Glomerular endothelial cell (primary cell): Measurements from ENCODE around the gene LFNG. TPM values are rescaled to one million over a fixed set of nuclear protein-coding genes. Genes with fewer than 3 reads are reported as not detected.

ENCODE experiments used
- DNase-seq: peaks from one replicate; pipeline ENCODE4 v3.0.0-alpha.2; 2011; ENCODE audit warnings: low read depth, low spot score; ENCODE audit errors: extremely low read depth
- total RNA-seq: library from RNA; depleted of rRNA; stranded (reverse); fragments of >200 nt; gene quantifications from 2 replicates; pipeline ENCODE4 v1.2.3, GENCODE V29; 2015

The LFNG gene
- total RNA-seq, 1 donor from 2014 or later, result 14.8 TPM

GRCh38 chr7:2482725-2483451, 36.7 kb upstream of the LFNG start:
- no peak for DNase-seq

- no peak for DNase-seq
Measured at GRCh38 chr7:2483494-2483893, 36.1 kb upstream of the LFNG start.

DNA sequence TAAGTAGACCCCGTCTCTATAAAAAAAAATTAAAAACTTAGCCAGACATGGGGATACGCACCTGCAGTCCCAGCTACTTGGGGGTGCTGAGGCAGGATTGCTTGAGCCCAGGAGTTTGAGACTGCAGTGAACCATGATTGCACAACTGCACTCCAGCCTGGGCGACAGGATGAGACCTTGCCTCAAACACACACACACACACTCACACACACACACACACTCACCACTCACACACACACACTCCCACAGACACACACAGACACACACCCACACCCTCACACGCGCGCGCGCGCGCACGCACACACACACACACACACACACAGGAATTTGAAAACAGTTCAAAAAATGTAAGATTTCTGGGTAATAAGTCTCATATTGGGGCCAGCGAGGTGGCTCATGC, 34.7 kb upstream of the LFNG start:
- DNase-seq, result no peak

DNA sequence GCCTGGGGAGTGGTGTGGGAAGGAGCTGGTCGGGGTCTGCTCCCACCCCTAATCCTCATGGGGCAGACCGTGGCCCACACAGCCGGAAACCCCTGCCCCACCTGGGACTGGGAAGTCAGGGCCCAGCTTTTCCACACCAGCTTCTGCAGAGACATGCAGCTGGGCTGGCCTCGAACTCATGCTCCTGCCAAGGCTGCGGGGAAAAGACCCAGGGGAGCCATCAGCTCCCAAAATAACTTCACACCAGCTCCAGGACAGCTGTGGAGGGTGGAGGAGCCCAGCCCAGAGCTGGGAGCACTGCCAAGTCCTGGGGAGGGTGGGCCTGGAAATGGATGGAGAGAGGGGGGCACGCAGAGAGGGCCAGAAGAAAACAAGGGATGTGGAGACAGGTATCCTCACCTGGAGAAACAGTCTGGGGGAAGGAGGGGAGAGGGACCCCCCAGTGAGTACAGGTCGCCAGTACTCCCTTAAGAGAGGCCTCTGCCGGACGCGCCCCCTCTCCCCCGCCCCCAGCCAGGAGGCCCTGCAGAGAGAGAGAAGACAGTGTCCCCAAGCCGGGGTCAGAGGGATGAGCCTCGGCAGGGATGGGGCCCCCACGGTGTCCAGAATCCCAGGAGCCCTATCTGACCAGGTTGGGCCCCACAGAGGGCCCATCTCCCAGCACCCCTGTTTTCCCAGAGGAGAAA, 31.8 kb upstream of the LFNG start:
- DNase-seq, result no peak

- no peak for DNase-seq
Measured at GRCh38 chr7:2488272-2488645, 31.3 kb upstream of the LFNG start.

DNA sequence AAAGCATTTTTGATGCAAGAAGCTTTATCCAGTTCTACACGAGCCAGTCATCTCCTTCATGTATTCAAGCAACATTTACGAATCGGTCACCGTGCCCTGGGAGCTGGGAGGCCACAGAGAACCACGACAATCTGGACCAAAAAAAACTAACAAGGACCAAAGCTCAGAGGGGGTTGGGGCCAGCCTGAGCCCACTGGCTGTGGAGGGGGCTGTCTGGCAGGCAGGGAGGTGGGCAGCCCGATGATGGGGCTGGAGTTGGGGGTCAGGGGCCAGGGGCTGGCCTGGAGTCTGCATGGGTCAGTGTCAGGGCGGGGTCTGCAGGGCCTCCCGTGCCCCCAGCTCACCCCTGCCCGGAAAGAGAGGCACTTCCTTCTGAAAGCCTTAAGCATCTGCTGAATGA, 30.9 kb upstream of the LFNG start:
- DNase-seq, result no peak

DNA sequence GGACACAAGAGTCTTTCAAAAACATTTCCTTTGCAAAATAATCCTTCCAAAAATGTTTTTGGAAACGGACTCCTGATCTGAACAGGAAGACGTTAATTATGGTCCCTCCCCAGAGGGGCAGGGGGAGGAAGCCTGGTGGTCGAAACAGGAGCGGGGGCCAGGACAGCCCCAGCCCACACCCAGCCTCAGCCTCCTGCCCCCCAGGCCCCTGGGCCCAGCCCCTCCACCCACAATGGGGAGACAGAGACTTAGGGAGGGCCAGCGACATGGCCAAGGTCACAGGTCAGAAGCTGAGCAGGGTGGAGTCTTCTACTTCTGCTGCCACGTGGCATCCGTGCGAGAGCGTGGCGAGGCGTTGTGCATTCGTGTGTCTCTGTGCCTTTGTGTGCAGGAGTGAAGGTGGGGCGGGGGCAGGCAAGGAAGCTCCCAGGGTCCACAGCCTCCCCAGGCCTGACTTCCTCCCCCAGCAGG, 29.4 kb upstream of the LFNG start:
- no peak for DNase-seq

DNA sequence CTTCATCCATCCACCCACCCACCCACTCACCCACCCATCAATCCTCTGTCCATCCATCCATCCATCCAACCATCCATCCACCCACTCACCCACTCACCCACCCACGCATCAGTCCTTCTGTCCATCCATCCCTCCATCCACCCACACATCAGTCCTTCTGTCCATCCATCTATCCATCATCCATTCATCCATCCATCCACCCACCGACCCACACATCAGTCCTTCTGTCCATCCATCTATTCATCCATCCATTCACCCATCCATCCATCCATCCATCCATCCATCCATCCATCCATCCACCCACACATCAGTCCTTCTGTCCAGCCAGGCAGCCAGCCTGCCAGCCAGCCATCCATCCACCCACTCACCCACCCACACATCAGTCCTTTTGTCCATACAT, 27.5 kb upstream of the LFNG start:
- DNase-seq, result no peak

DNA sequence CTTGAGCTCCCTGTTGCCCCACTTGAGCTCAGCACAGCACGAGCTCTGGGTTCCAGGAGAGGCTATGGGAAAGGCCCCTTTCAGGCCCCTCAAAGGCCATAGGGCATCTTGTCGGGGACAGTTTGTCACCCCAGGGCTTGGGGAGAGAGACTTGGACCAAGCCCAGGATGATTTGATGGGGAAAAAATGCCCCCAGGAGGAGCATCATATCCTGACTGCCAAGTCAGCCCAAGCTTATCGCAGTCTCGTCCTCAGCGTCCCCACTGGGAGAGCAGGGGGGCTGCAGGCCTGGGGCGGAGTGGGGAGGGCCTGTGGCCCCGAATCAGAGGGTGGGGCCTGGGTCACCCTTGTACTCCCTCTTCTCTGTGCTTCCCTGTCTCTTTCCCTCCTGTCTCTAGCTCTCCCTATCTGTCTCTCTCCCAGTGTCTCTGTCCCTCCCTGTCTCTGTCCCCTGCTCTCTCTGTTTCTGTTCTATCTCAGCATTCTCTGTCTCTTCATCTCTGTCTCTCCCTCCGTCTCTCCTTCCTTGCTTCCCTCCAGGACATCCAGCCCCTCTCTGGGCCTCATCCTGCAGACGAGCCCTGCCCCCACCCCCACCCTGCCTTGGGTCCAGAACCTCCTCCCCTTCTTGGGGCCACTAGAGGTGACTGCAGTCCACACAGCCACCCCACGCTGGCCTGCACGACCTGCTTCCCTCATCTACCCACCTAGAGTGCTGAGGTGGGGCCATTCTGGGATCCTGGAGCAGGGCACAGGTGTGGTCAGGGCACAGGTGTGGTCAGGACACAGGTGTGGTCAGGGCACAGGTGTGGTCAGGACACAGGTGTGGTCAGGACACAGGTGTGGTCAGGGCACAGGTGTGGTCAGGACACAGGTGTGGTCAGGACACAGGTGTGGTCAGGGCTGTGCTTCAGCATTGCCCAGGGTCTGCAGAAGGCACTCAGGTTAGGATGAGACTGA, 26.1 kb upstream of the LFNG start:
- DNase-seq, result no peak

DNA sequence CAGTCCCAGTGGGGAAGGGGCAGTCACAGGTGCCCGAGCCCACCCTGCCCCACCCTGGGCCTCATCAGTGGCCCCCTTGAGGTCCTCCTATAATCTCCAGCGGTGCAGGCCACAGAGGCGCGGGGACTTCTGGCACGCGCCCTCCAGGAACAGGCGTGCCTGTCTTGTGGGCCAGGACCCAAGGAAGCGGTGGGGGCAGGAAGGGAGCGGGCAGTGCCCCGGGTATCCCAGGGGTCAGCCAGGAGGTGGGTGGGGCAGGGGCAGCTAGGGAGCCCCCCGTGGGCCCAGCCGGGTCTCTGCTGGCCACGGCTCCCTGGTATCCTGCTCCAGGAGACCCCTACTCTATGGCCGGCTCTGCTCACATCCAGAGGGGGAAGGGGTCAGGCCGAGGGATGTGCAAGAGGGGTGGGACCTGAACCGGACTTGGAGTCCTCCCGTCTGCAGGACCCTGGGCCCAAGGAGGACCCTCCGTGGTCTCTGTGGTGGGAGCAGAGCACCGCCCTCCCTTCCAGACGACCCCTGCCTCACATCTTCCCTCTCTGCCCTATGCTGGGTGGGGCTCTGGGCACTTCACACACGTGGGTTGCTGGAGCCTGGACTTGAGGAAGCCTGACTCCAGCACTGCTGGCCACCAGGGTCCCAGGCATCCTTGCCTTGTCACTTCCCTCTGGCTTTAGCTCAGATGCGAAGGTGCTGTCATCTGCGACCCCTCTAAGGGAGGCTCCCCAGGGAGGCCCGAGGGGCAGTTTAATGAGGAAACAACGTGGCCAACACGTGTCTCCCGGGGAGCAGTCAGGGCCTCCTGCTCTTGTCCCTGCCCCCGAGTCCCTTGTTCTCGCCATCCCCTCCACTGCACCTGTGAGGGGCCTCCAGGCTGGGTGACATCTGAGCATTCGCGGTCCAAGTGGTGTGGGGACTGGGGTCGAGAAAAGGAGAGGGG, 25.1 kb upstream of the LFNG start:
- DNase-seq, result no peak

- DNase-seq, result no peak
Measured at GRCh38 chr7:2495418-2496299, 23.9 kb upstream of the LFNG start.

DNA sequence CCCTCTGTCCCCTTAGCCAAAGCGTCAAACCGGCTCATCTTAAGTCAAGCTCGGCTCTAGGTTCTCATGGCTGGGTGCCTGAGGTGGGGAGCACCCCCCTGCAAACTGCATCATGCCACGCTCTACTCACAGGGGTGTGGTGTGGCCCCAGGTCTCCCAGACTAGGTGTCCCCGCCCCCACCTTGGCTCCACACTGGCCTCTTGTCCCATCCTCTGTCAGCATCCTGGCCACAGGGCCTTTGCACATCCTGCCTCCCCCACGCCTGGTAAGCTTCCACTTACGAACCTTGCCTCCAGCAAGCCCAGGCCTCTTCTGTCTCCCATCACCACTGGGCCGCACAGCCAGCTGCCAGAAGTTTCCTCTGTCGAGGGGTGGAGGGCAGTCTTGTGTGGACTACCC, 23.2 kb upstream of the LFNG start:
- no peak for DNase-seq

GRCh38 chr7:2497065-2497464, 22.5 kb upstream of the LFNG start:
- DNase-seq, result no peak

GRCh38 chr7:2497500-2498336, 21.9 kb upstream of the LFNG start:
- DNase-seq, result no peak

DNA sequence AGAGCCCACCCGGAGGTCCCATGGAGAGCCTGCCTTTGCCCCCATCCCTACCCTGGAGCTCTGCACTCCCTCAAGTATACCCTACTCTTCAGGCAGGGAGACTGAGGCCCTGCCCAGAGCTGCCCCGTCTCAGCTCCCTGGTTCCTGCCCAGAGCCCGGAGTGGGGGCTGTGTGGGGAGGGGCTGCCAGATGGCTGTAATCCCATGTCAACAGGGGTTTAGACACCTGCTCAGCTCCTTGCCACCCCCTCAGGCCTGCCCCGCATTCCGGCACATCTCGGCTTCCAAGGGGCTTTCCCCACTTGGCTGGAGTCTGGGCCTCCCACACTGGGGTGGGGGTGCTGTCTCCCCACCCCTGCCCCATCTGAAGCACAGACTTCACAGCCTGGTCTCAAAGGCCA, 20.9 kb upstream of the LFNG start:
- no peak for DNase-seq

DNA sequence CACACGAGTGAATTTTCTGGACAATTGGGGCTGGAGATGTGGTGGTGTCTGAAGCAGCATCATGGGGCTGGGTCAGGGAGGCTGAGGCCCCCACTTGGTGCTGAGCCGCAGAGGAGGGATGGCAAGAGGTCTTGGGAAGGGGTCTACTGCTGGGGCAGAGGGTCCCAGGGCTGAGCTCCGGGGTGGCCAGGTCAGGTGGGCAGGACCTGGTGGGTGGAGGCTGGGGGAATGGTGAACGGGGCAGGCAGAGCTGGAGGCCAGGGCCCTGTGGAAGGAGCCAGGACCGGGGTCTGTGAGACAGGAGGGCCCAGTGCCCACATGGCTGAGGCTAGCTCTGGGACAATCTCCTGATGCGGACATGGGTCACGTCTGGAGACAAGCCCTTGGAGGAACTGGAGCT, 20.4 kb upstream of the LFNG start:
- DNase-seq, result no peak

DNA sequence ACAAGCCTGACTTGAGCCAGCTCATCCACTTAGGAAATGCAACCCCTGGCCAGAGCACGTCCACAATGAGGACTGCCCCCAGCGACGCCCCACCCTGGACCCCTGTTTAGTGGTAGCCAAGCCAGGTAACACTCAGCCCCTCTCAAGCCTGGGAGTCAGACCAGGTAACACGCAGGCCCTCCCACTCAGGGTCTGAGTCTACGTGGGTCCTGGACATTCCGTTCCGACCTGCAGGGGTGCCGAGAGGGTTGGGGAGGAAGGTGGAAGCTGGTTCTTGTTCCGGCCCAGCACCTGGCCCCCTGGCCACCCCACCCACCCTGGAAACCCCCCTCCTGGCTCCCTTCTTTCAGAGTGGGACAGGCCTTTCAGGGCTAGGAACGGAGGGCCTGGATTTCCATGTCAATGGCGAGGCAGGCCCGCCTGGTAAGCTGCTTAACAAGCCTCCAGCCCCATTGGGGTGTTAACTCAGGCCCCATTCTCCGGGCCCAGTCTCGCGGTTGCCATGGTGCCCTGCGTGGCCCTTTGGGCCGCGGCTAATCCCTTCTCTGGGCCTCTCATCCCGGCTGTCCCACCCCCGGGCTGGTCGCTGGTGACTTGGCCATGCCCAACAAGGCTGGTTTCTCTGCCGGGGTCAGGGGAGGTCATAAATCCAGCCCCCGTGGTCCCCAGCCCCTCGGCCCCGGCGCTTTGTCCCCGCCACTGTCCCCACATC, 19.7 kb upstream of the LFNG start:
- no peak for DNase-seq

DNA sequence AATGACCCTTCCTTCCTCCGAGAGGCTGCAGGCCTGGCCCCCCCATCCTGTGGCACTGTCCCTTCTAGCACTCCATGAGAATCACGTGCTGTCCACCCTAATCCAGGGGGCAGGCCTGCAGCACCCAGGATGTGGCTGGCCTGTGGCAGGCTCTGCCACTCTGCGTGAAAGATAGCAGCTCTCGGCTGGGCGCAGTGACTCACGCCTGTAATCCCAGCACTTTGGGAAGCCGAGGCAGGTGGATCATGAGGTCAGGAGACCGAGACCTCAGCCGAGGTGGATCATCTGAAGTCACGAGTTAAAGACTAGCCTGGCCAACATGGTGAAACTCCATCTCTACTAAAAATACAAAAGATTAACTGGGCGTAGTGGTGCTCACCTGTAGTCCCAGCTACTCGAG, 18.9 kb upstream of the LFNG start:
- DNase-seq, result no peak
